Measurements from ENCODE around the gene MCM7. TPM values are rescaled to one million over a fixed set of nuclear protein-coding genes. Genes with fewer than 3 reads are reported as not detected.

Gene MCM7
- total and polyA plus RNA-seq, 5 experiments from 2014 or later, result 28.7 to 161 (median 46.6) TPM

DNA sequence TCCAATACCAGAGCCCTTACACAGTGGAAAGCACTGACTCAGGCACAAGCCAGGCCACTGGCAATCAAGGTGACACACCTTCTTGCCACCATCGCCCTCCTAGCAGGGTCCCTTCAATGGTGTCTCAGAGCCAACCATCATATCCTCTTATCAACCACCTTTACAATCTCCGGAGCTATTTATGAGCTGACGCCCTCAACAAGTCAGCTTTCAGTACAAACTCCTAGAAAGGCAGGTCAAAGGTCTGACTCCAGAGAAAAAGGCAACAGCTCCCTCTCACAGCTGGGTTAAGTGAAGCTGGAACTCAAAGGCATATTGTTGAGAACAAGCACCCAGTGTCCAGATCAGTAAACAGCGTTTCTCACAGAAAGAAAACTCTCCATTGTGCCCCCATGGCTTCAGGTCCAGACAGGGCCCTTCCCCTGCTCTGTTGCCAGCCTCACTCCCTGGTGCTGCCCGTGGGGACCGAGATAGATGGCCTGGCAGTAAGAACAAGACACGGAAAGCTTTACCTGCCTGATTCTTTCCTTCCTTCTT is 22.1 kb downstream of the MCM7 start:
- Mint-ChIP-seq H3K27me3 (no peaks in the 10 kb centered on the region), H3K27ac (peak overlapping the region in 5 of 10 donors; percentile 3 to 76 (median 65)), H3K4me1 (peaks cover 22 to 43% (median 38%) of the 10 kb centered on the region in 4 donors), H3K9me3 (no peaks in the 10 kb centered on the region), H3K4me3 (peak overlapping the region in 8 of 10 donors; percentile 16 to 92 (median 40)), H3K36me3 (peaks cover 0 to 56% (median 31%) of the 10 kb centered on the region in 3 donors)
- POLR2A ChIA-PET, result interaction anchor here (0.7 to 2.2 kb wide), 3 partner anchors 10 to 75 kb away, joined by 3 to 8 read pairs (median 3); partner anchors contain the start of genes COPS6 and ZKSCAN1
- ATAC-seq (no peak), DNase-seq (no peak)

- POLR2A ChIA-PET, result no interaction called here
- Mint-ChIP-seq H3K36me3 (peaks cover 4 to 75% (median 48%) of the 10 kb centered on the region in 3 donors), H3K27ac (peak overlapping the region in 1 of 10 donors; percentile 56), H3K27me3 (no peaks in the 10 kb centered on the region), H3K4me3 (no peak overlapping the region), H3K4me1 (peaks cover 16 to 33% (median 28%) of the 10 kb centered on the region in 4 donors), H3K9me3 (peaks cover 0 to 13% (median 8%) of the 10 kb centered on the region in 9 donors)
- ATAC-seq (no peak), DNase-seq (no peak)
Observed at GRCh38 chr7:100077205-100077604, 24.0 kb downstream of the MCM7 start.

GRCh38 chr7:100075418-100075817 is 25.8 kb downstream of the MCM7 start:
- POLR2A ChIA-PET, result interaction anchor here (0.5 to 1.1 kb wide), 3 partner anchors 16 to 362 kb away, joined by 3 read pairs; no protein-coding TSS in a partner anchor

DNA sequence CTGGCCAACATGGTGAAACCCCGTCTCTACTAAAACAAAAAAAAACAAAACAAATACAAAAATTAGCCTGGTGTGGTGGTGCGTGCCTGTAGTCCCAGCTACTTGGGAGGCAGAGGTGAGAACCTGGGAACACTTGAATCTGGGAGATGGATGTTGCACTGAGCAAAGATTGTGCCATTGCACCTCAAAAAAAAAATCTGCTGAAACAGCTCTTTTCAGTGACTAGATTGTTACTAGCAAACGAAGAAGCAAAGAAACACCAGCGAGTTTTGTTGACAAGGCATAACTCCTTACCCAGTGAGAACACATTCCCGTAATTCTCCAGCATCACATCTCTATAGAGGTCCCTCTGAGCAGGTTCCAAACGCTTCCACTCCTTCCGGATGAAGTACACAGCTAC is 26.4 kb downstream of the MCM7 start:
- Mint-ChIP-seq H3K9me3 (peaks cover 0 to 35% (median 18%) of the 10 kb centered on the region in 9 donors), H3K27me3 (no peaks in the 10 kb centered on the region), H3K4me1 (peaks cover 9 to 16% (median 9%) of the 10 kb centered on the region in 4 donors), H3K36me3 (peaks cover 28 to 94% (median 72%) of the 10 kb centered on the region in 3 donors), H3K27ac (no peak overlapping the region), H3K4me3 (no peak overlapping the region)
- POLR2A ChIA-PET, result interaction anchor here (1.0 to 1.1 kb wide), 2 partner anchors 16 to 37 kb away, joined by 3 read pairs; no protein-coding TSS in a partner anchor
- no peak for DNase-seq
- ATAC-seq, result no peak

More at GRCh38 chr7:100075418-100075817, 25.8 kb downstream of the MCM7 start:
- Mint-ChIP-seq H3K9me3 (peaks cover 0 to 31% (median 18%) of the 10 kb centered on the region in 9 donors), H3K4me3 (no peak overlapping the region), H3K36me3 (peaks cover 22 to 93% (median 66%) of the 10 kb centered on the region in 3 donors), H3K27ac (peak overlapping the region in 2 of 10 donors; percentile 55 to 69), H3K27me3 (no peaks in the 10 kb centered on the region), H3K4me1 (peaks cover 12 to 21% (median 15%) of the 10 kb centered on the region in 4 donors)
- no peak for DNase-seq
- no peak for ATAC-seq

DNA sequence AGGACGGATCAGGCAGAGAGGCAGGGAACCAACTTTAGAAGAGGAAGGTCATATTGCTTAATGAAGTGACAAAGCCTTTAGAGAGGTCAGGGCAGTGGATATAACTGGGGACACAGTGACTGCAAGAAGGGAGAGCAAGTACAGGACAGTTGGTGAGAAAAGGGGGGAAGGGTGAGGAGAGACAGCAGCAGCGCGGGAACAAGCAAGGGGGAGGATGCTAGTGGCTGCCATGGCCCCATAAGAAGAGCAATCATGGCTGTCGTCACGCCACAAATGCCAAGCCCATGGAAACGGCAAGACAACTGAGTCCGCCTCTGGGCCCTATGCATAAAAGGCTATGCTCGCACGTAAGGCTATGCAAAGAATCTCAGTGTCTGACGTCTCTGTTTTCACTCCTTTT is 28.7 kb downstream of the MCM7 start:
- H3K4me1 Mint-ChIP-seq, result peaks cover 0 to 5% (median 1%) of the 10 kb centered on the region in 4 donors
- no peak for ATAC-seq
- POLR2A ChIA-PET, result interaction anchor here (1.3 kb wide), 1 partner anchor 8 kb away, joined by 5 read pairs; no protein-coding TSS in a partner anchor
- peaks cover 0 to 36% (median 18%) of the 10 kb centered on the region in 9 donors for H3K9me3 Mint-ChIP-seq
- peaks cover 28 to 81% (median 71%) of the 10 kb centered on the region in 3 donors for H3K36me3 Mint-ChIP-seq
- DNase-seq, result no peak
- no peak overlapping the region for H3K27ac Mint-ChIP-seq
- no peak overlapping the region for H3K4me3 Mint-ChIP-seq
- H3K27me3 Mint-ChIP-seq, result no peaks in the 10 kb centered on the region

- no peak for DNase-seq
- no peak for ATAC-seq
- peak overlapping the region in 1 of 10 donors; percentile 7 for H3K27ac Mint-ChIP-seq
- H3K4me1 Mint-ChIP-seq, result peaks cover 0 to 5% (median 0%) of the 10 kb centered on the region in 4 donors
- H3K9me3 Mint-ChIP-seq, result peaks cover 0 to 36% (median 18%) of the 10 kb centered on the region in 9 donors
- no peak overlapping the region for H3K4me3 Mint-ChIP-seq
- POLR2A ChIA-PET, result interaction anchor here (0.6 to 1.3 kb wide), 3 partner anchors 10 to 108 kb away, joined by 3 to 5 read pairs (median 4); no protein-coding TSS in a partner anchor
- peaks cover 28 to 69% (median 62%) of the 10 kb centered on the region in 3 donors for H3K36me3 Mint-ChIP-seq
- H3K27me3 Mint-ChIP-seq, result no peaks in the 10 kb centered on the region
Observed at GRCh38 chr7:100071018-100071723, 30.0 kb downstream of the MCM7 start.

- DNase-seq (no peak), ATAC-seq (no peak)
- Mint-ChIP-seq H3K27me3 (no peaks in the 10 kb centered on the region), H3K9me3 (peaks cover 0 to 36% (median 18%) of the 10 kb centered on the region in 9 donors), H3K36me3 (peaks cover 28 to 58% (median 58%) of the 10 kb centered on the region in 3 donors), H3K4me3 (no peak overlapping the region), H3K4me1 (no peaks in the 10 kb centered on the region), H3K27ac (no peak overlapping the region)
- POLR2A ChIA-PET, result interaction anchor here (0.6 to 1.1 kb wide), 3 partner anchors 10 to 446 kb away, joined by 3 to 9 read pairs (median 4); no protein-coding TSS in a partner anchor
Observed at GRCh38 chr7:100069991-100070390, 31.2 kb downstream of the MCM7 start.

GRCh38 chr7:100066953-100067352 is 34.2 kb downstream of the MCM7 start:
- DNase-seq (no peak), ATAC-seq (no peak)
- no peaks in the 10 kb centered on the region for H3K4me1 Mint-ChIP-seq
- H3K9me3 Mint-ChIP-seq, result peaks cover 0 to 23% (median 9%) of the 10 kb centered on the region in 9 donors
- peak overlapping the region in 2 of 10 donors; percentile 46 to 47 for H3K27ac Mint-ChIP-seq
- POLR2A ChIA-PET, result no interaction called here
- peaks cover 21 to 41% (median 36%) of the 10 kb centered on the region in 3 donors for H3K36me3 Mint-ChIP-seq
- no peak overlapping the region for H3K4me3 Mint-ChIP-seq
- H3K27me3 Mint-ChIP-seq, result no peaks in the 10 kb centered on the region

- DNase-seq (no peak), ATAC-seq (no peak)
- H3K9me3 Mint-ChIP-seq, result peaks cover 0 to 9% (median 2%) of the 10 kb centered on the region in 9 donors
- H3K27me3 Mint-ChIP-seq, result no peaks in the 10 kb centered on the region
- H3K4me3 Mint-ChIP-seq, result no peak overlapping the region
- POLR2A ChIA-PET, result interaction anchor here (0.5 kb wide), 2 partner anchors 15 to 60 kb away, joined by 3 read pairs; no protein-coding TSS in a partner anchor
- no peak overlapping the region for H3K27ac Mint-ChIP-seq
- no peaks in the 10 kb centered on the region for H3K4me1 Mint-ChIP-seq
- H3K36me3 Mint-ChIP-seq, result peaks cover 8 to 32% (median 22%) of the 10 kb centered on the region in 3 donors
Observed at GRCh38 chr7:100065452-100066186, 35.6 kb downstream of the MCM7 start.

DNA sequence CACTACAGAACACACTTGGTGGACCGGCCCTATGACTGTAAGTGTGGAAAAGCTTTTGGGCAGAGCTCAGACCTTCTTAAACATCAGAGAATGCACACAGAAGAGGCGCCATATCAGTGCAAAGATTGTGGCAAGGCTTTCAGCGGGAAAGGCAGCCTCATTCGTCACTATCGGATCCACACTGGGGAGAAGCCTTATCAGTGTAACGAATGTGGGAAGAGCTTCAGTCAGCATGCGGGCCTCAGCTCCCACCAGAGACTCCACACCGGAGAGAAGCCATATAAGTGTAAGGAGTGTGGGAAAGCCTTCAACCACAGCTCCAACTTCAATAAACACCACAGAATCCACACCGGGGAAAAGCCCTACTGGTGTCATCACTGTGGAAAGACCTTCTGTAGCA is 37.0 kb downstream of the MCM7 start:
- H3K4me1 Mint-ChIP-seq, result no peaks in the 10 kb centered on the region
- H3K4me3 Mint-ChIP-seq, result no peak overlapping the region
- DNase-seq (no peak), ATAC-seq (no peak)
- no peaks in the 10 kb centered on the region for H3K9me3 Mint-ChIP-seq
- H3K27ac Mint-ChIP-seq, result no peak overlapping the region
- H3K36me3 Mint-ChIP-seq, result peaks cover 0 to 25% (median 11%) of the 10 kb centered on the region in 3 donors
- no peaks in the 10 kb centered on the region for H3K27me3 Mint-ChIP-seq
- POLR2A ChIA-PET, result no interaction called here

DNA sequence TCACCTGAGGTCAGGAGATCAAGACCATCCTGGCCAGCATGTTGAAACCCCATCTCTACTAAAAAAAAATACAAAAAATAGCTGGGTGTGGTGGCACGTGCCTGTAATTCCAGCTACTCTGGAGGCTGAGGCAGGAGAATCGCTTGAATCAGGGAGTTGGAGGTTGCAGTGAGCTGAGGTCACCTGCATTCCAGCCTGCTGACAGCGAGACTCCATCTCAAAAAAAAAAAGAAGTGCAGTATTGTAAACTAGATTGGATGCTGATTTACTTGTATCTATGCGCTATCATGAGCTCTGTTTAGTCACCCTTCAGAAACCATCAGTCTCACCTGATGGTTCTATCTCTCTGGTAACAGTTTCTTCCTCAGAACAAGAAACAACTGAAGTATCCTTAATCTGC is 37.8 kb downstream of the MCM7 start:
- H3K9me3 Mint-ChIP-seq, result no peaks in the 10 kb centered on the region
- no peak for DNase-seq
- ATAC-seq, result no peak
- H3K27me3 Mint-ChIP-seq, result no peaks in the 10 kb centered on the region
- no peaks in the 10 kb centered on the region for H3K4me1 Mint-ChIP-seq
- no peak overlapping the region for H3K27ac Mint-ChIP-seq
- H3K4me3 Mint-ChIP-seq, result no peak overlapping the region
- POLR2A ChIA-PET, result no interaction called here
- peaks cover 0 to 32% (median 11%) of the 10 kb centered on the region in 3 donors for H3K36me3 Mint-ChIP-seq

DNA sequence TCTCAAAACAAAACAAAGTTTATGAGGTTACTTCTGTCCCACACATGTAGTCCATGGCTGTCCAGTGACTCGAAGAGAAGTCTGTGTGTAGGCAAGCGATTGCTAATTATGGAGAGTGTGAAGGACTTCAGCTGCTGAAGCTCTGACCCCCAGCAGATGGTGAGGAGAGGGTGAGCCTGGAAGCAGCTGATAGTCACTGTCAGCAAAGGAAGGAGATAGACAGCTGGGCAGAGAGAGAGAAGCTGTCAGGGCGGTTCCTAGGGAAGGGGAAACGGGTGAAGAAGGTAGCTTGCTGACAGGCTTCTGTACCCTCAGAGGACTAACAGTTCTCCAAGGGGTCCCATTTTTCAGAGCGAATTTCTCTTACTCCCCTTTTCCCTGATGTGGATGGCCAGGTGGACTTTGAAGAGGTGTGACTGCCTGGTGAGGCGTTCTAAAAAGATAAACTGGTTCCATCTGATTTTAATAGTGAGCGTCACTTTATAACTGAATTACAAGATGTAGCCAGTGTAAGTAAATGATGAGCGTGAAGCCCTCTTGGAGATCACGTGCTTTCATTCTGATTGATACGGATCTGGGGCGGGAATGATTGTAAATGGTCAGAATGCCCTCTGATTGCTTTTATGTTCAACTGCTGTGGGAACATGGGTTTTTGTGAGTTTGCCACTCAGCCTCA is 39.5 kb downstream of the MCM7 start:
- H3K4me3 Mint-ChIP-seq, result no peak overlapping the region
- H3K9me3 Mint-ChIP-seq, result no peaks in the 10 kb centered on the region
- DNase-seq (no peak), ATAC-seq (no peak)
- POLR2A ChIA-PET, result no interaction called here
- H3K4me1 Mint-ChIP-seq, result peaks cover 0 to 2% (median 0%) of the 10 kb centered on the region in 4 donors
- H3K36me3 Mint-ChIP-seq, result peaks cover 0 to 46% (median 11%) of the 10 kb centered on the region in 3 donors
- H3K27ac Mint-ChIP-seq, result peak overlapping the region in 4 of 10 donors; percentile 37 to 74 (median 54)
- H3K27me3 Mint-ChIP-seq, result no peaks in the 10 kb centered on the region
